Liver (tissue), 3 donors: ENCODE results near the gene DERA.

Source experiments
- FOXA1 ChIP-seq: IDR thresholded peaks from 2 replicates; pipeline ENCODE4 v1.6.1; 2016; ENCODE audit warnings: antibody characterized with exemption
- GABPA ChIP-seq, 2 donors: IDR thresholded peaks in 1 of 2; conservative IDR thresholded peaks in 1 of 2; 2 replicates each; pipeline ENCODE4 v1.6.1; 2016; ENCODE audit warnings: antibody characterized with exemption in 2 of 2, mild to moderate bottlenecking in 1 of 2, moderate library complexity in 1 of 2
- SP1 ChIP-seq: IDR thresholded peaks from 2 replicates; pipeline ENCODE4 v1.6.1; 2018; ENCODE audit warnings: antibody characterized with exemption, mild to moderate bottlenecking
- TAF1 ChIP-seq: conservative IDR thresholded peaks from 2 replicates; pipeline ENCODE4 v1.6.1; 2016; ENCODE audit warnings: antibody characterized with exemption, mild to moderate bottlenecking
- TF ChIP-seq, protein P1 (sequence below): fragments of 150-350 bp; IDR thresholded peaks from 2 replicates; pipeline ENCODE4 v1.5.1; 2017; ENCODE audit warnings: improper control_type of control experiment, low read depth, low read length; ENCODE audit not compliant: missing input control
- TF ChIP-seq, protein P2 (sequence below): IDR thresholded peaks from 2 replicates; pipeline ENCODE4 v1.6.1; 2016; ENCODE audit warnings: antibody characterized with exemption, mild to moderate bottlenecking
- donor health status: healthy.
- donor health status: healthy.

DNA sequence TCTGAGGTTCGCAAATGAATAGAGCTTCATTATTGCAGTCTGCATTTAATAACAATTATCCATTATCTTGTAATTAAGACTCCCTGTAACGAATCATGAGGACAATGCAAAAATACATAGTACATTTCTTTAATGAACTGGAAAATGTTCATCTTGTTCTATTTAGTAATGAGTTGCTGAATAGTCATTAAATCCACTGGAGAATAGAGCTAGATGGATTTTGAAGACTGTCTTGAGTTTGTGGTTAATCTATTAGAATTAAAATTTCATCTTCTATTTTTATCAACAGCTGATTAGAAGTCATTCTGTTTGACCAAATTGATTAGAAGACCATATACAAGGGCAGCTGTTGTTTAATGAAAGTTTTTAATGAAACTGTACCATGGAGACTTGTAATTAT is 107.2 kb downstream of the DERA start:
- TF ChIP-seq, protein P1, sequence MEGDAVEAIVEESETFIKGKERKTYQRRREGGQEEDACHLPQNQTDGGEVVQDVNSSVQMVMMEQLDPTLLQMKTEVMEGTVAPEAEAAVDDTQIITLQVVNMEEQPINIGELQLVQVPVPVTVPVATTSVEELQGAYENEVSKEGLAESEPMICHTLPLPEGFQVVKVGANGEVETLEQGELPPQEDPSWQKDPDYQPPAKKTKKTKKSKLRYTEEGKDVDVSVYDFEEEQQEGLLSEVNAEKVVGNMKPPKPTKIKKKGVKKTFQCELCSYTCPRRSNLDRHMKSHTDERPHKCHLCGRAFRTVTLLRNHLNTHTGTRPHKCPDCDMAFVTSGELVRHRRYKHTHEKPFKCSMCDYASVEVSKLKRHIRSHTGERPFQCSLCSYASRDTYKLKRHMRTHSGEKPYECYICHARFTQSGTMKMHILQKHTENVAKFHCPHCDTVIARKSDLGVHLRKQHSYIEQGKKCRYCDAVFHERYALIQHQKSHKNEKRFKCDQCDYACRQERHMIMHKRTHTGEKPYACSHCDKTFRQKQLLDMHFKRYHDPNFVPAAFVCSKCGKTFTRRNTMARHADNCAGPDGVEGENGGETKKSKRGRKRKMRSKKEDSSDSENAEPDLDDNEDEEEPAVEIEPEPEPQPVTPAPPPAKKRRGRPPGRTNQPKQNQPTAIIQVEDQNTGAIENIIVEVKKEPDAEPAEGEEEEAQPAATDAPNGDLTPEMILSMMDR: no peak
- TF ChIP-seq, protein P2, sequence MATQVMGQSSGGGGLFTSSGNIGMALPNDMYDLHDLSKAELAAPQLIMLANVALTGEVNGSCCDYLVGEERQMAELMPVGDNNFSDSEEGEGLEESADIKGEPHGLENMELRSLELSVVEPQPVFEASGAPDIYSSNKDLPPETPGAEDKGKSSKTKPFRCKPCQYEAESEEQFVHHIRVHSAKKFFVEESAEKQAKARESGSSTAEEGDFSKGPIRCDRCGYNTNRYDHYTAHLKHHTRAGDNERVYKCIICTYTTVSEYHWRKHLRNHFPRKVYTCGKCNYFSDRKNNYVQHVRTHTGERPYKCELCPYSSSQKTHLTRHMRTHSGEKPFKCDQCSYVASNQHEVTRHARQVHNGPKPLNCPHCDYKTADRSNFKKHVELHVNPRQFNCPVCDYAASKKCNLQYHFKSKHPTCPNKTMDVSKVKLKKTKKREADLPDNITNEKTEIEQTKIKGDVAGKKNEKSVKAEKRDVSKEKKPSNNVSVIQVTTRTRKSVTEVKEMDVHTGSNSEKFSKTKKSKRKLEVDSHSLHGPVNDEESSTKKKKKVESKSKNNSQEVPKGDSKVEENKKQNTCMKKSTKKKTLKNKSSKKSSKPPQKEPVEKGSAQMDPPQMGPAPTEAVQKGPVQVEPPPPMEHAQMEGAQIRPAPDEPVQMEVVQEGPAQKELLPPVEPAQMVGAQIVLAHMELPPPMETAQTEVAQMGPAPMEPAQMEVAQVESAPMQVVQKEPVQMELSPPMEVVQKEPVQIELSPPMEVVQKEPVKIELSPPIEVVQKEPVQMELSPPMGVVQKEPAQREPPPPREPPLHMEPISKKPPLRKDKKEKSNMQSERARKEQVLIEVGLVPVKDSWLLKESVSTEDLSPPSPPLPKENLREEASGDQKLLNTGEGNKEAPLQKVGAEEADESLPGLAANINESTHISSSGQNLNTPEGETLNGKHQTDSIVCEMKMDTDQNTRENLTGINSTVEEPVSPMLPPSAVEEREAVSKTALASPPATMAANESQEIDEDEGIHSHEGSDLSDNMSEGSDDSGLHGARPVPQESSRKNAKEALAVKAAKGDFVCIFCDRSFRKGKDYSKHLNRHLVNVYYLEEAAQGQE: no peak
- no peak for TF ChIP-seq TAF1
- no peak for TF ChIP-seq FOXA1
- no peak for TF ChIP-seq SP1
- no peak for TF ChIP-seq GABPA (IDR thresholded peaks at IDR 0.05 in 1 of 2, conservative IDR thresholded peaks at IDR 0.05 in 1 of 2)
